Measurements from ENCODE around the gene PXMP4.

GRCh38 chr20:33689973-33690372 lies 30.1 kb downstream of the PXMP4 start:
- no peak for TF ChIP-seq CTCF (conservative IDR thresholded peaks at IDR 0.05; ENCODE audit: low read depth, low read length)
- TF ChIP-seq FOS (IDR thresholded peaks at IDR 0.05; ENCODE audit: low read depth, low read length) = peak; percentile 54; the same call in 1 of the 2 replicates
- TF ChIP-seq POLR2A (IDR thresholded peaks at IDR 0.05; ENCODE audit: low read depth, low read length) = no peak
- TF ChIP-seq USF2 (IDR thresholded peaks at IDR 0.05; ENCODE audit: low read depth, low read length) = no peak
- peak; percentile 72 for TF ChIP-seq CEBPB (IDR thresholded peaks at IDR 0.05; ENCODE audit: low read depth, low read length)
